Lower lobe of right lung (tissue), 2 donors: Measurements from ENCODE around the gene PALLD. TPM values are rescaled to one million over a fixed set of nuclear protein-coding genes. Genes with fewer than 3 reads are reported as not detected.

ENCODE experiments used
- ATAC-seq, 2 donors: fragments of 200-7000 bp; cut with Tn5 transposase; one replicate each; pipeline ENCODE4 v1.9.1; 2020 to 2022; ENCODE audit warnings: mild to moderate bottlenecking in 2 of 2, moderate library complexity in 2 of 2
- DNase-seq: peaks from one replicate; pipeline ENCODE4 v3.0.0-alpha.2; 2020
- H3K27ac ChIP-seq: fragments of 200-600 bp; one replicate; pipeline ENCODE4 v1.8.0; 2022
- H3K27me3 ChIP-seq: fragments of 200-600 bp; one replicate; pipeline ENCODE4 v1.8.0; 2022; ENCODE audit warnings: low read depth
- H3K36me3 ChIP-seq: fragments of 200-600 bp; one replicate; pipeline ENCODE4 v1.8.0; 2022; ENCODE audit warnings: mild to moderate bottlenecking
- H3K4me1 ChIP-seq: fragments of 200-600 bp; one replicate; pipeline ENCODE4 v1.8.0; 2022
- H3K4me3 ChIP-seq: fragments of 200-600 bp; one replicate; pipeline ENCODE4 v1.8.0; 2022; ENCODE audit warnings: mild to moderate bottlenecking
- H3K9me3 ChIP-seq: fragments of 200-600 bp; one replicate; pipeline ENCODE4 v1.8.0; 2022
- CTCF ChIP-seq: fragments of 200-600 bp; IDR thresholded peaks from one replicate; pipeline ENCODE4 v1.8.0; 2022; ENCODE audit warnings: antibody characterized with exemption, mild to moderate bottlenecking
- intact Hi-C: fragments of 100-400 bp; cut with DNase I; formaldehyde crosslinking; loops from one replicate; pipeline ENCODE4 v1.11.0; 2022
- total RNA-seq: library from RNA; stranded (reverse); fragmentation: NEBNext Ultra II Directional; extraction: Animal tissue kit (Norgen Biotek cat#: 25700); gene quantifications from one replicate; pipeline ENCODE4 v1.2.1, GENCODE V29; 2021
- donor health status: DM: no; HTN: yes; CAD: no; lungs with severe emphysema.

PALLD gene
- total RNA-seq, 1 donor from 2014 or later: 91.9 TPM

- Histone ChIP-seq H3K27me3 (peaks cover 18% of the 10 kb centered on the region), H3K27ac (peak overlapping the region; percentile 85), H3K4me1 (peaks cover 21% of the 10 kb centered on the region), H3K36me3 (no peaks in the 10 kb centered on the region), H3K4me3 (peak overlapping the region; percentile 77), H3K9me3 (no peaks in the 10 kb centered on the region)
- DNase-seq (no peak), ATAC-seq (no peak)
- no peak for TF ChIP-seq CTCF
- intact Hi-C loops: no loop called here
Observed at GRCh38 chr4:168833881-168834280, 337.0 kb downstream of the PALLD start.

- no peak for TF ChIP-seq CTCF
- ATAC-seq (no peak), DNase-seq (no peak)
- Histone ChIP-seq H3K27me3 (peaks cover 18% of the 10 kb centered on the region), H3K9me3 (no peaks in the 10 kb centered on the region), H3K27ac (peak overlapping the region; percentile 22), H3K36me3 (no peaks in the 10 kb centered on the region), H3K4me3 (peak overlapping the region; percentile 77), H3K4me1 (peaks cover 21% of the 10 kb centered on the region)
- intact Hi-C loops: no loop called here
Observed at GRCh38 chr4:168835880-168836454, 339.1 kb downstream of the PALLD start.

GRCh38 chr4:168836490-168836889 lies 339.6 kb downstream of the PALLD start:
- peaks cover 21% of the 10 kb centered on the region for H3K4me1 ChIP-seq
- peak overlapping the region; percentile 36 for H3K27ac ChIP-seq
- intact Hi-C loops: no loop called here
- no peak for TF ChIP-seq CTCF
- H3K27me3 ChIP-seq: peaks cover 18% of the 10 kb centered on the region
- H3K36me3 ChIP-seq: no peaks in the 10 kb centered on the region
- no peak overlapping the region for H3K4me3 ChIP-seq
- ATAC-seq: no peak
- DNase-seq: no peak
- H3K9me3 ChIP-seq: no peaks in the 10 kb centered on the region

GRCh38 chr4:168837922-168838321 lies 341.1 kb downstream of the PALLD start:
- Histone ChIP-seq H3K4me3 (no peak overlapping the region), H3K27ac (peak overlapping the region; percentile 49), H3K36me3 (no peaks in the 10 kb centered on the region), H3K9me3 (no peaks in the 10 kb centered on the region), H3K27me3 (peaks cover 5% of the 10 kb centered on the region), H3K4me1 (peaks cover 10% of the 10 kb centered on the region)
- DNase-seq (no peak), ATAC-seq (peak; percentile 11 to 20)
- no peak for TF ChIP-seq CTCF
- intact Hi-C loops: no loop called here

- Histone ChIP-seq H3K9me3 (no peaks in the 10 kb centered on the region), H3K4me1 (peaks cover 7% of the 10 kb centered on the region), H3K36me3 (no peaks in the 10 kb centered on the region), H3K4me3 (no peak overlapping the region), H3K27me3 (no peaks in the 10 kb centered on the region), H3K27ac (peak overlapping the region; percentile 49)
- no peak for TF ChIP-seq CTCF
- DNase-seq: no peak
- intact Hi-C loops: no loop called here
- peak; percentile 31 to 65 for ATAC-seq
Observed at GRCh38 chr4:168839758-168840391, 343.0 kb downstream of the PALLD start.
